Activated T-helper 17 cell treated with anti-CD3 and anti-CD28 coated beads, Interleukin-2, amount 50 U/mL, for 72 hours (primary cell): Measurements from ENCODE around the gene NANOGP8. TPM values are rescaled to one million over a fixed set of nuclear protein-coding genes. Genes with fewer than 3 reads are reported as not detected.
"Not testable (repeated sequence)": the region's sequence is repeated elsewhere in the genome, so short reads cannot be mapped to it uniquely, and the experiment has no call there.

ENCODE experiments used
- ATAC-seq: fragments of 150-1000 bp; cut with Tn5 transposase; replicated peaks from 2 replicates; pipeline ENCODE4 v1.10.0; 2021; ENCODE audit warnings: mild to moderate bottlenecking, moderate library complexity
- H3K27ac Mint-ChIP-seq: one replicate; pipeline ENCODE4 v1.8.0; 2022; ENCODE audit warnings: mixed read lengths
- H3K27me3 Mint-ChIP-seq: one replicate; pipeline ENCODE4 v1.8.0; 2022; ENCODE audit warnings: mixed read lengths
- H3K36me3 Mint-ChIP-seq: one replicate; pipeline ENCODE4 v1.8.0; 2022; ENCODE audit warnings: low read depth, mild to moderate bottlenecking, mixed read lengths
- H3K4me1 Mint-ChIP-seq: one replicate; pipeline ENCODE4 v1.8.0; 2022; ENCODE audit warnings: mixed read lengths
- H3K4me3 Mint-ChIP-seq: one replicate; pipeline ENCODE4 v1.8.0; 2022; ENCODE audit warnings: mild to moderate bottlenecking, mixed read lengths
- H3K9me3 Mint-ChIP-seq: one replicate; pipeline ENCODE4 v1.8.0; 2022; ENCODE audit warnings: mixed read lengths
- total RNA-seq, 2 donors: library from RNA; stranded (reverse); gene quantifications; one replicate each; pipeline ENCODE4 v1.2.3, GENCODE V29; 2022

The NANOGP8 gene
- total RNA-seq = not detected

- not testable (repeated sequence) for H3K27ac Mint-ChIP-seq, ATAC-seq, H3K4me3 Mint-ChIP-seq, H3K4me1 Mint-ChIP-seq, H3K9me3 Mint-ChIP-seq, H3K36me3 Mint-ChIP-seq, H3K27me3 Mint-ChIP-seq
These were observed at the start of gene NANOGP8 for GRCh38 chr15:35085176-35085919. TSS of gene NANOGP8 (minus strand) at chr15:35085295. CDS start at chr15:35085110, 185 bp downstream.

- no peaks in the 10 kb centered on the region for H3K27me3 Mint-ChIP-seq
- no peak overlapping the region for H3K4me3 Mint-ChIP-seq
- no peaks in the 10 kb centered on the region for H3K4me1 Mint-ChIP-seq
- H3K9me3 Mint-ChIP-seq = no peaks in the 10 kb centered on the region
- ATAC-seq = no peak
- no peaks in the 10 kb centered on the region for H3K36me3 Mint-ChIP-seq
- no peak overlapping the region for H3K27ac Mint-ChIP-seq
These were observed 49.2 kb upstream of the NANOGP8 start for GRCh38 chr15:35134299-35134698.

- Mint-ChIP-seq H3K27me3 (peaks cover 2% of the 10 kb centered on the region), H3K9me3 (no peaks in the 10 kb centered on the region), H3K36me3 (no peaks in the 10 kb centered on the region), H3K4me3 (no peak overlapping the region), H3K27ac (no peak overlapping the region), H3K4me1 (no peaks in the 10 kb centered on the region)
- no peak for ATAC-seq
These were observed 45.1 kb upstream of the NANOGP8 start for GRCh38 chr15:35130245-35130644.

DNA sequence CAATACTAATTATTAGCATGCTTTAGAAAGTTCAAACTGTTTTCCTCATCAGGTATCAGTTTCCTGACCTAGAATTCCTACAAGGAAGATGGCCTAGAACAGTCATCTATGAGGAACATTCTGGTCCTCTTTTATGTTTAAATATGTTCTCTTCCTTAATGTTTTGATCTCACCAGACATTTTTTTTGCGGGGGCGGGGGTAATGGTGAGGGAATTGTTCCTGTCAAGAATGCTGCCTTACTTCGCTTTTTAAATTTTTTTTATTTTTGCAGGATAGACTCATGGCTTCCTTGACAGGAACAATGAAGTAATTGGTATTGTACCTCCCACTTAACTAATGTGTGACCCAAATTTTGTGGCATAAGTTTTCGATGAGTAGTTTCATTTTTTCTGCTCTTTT, 44.3 kb upstream of the NANOGP8 start:
- H3K4me3 Mint-ChIP-seq = no peak overlapping the region
- peaks cover 2% of the 10 kb centered on the region for H3K27me3 Mint-ChIP-seq
- no peaks in the 10 kb centered on the region for H3K4me1 Mint-ChIP-seq
- H3K27ac Mint-ChIP-seq = no peak overlapping the region
- ATAC-seq = no peak
- H3K9me3 Mint-ChIP-seq = no peaks in the 10 kb centered on the region
- H3K36me3 Mint-ChIP-seq = no peaks in the 10 kb centered on the region

DNA sequence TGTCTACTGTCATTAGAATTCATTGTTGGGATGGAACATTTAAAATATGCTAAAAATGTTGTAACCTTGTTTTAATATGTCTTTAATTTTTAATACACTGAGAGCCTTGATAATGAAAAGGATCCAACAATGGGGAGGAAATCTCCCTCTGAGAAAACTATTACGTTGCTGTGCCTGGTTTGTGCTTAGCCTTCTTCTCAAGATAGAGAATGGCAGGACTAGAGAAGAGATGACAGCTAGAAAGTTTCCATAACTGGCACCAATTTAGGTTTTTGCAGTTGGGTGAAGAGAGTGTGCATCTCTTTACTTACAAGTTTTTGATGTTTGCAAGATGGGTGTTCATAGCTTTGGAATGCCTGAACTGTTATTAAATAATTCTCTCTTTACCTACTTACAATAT, 42.6 kb upstream of the NANOGP8 start:
- H3K27me3 Mint-ChIP-seq = peaks cover 6% of the 10 kb centered on the region
- H3K9me3 Mint-ChIP-seq = no peaks in the 10 kb centered on the region
- no peak overlapping the region for H3K4me3 Mint-ChIP-seq
- ATAC-seq = no peak
- H3K27ac Mint-ChIP-seq = no peak overlapping the region
- no peaks in the 10 kb centered on the region for H3K4me1 Mint-ChIP-seq
- no peaks in the 10 kb centered on the region for H3K36me3 Mint-ChIP-seq

DNA sequence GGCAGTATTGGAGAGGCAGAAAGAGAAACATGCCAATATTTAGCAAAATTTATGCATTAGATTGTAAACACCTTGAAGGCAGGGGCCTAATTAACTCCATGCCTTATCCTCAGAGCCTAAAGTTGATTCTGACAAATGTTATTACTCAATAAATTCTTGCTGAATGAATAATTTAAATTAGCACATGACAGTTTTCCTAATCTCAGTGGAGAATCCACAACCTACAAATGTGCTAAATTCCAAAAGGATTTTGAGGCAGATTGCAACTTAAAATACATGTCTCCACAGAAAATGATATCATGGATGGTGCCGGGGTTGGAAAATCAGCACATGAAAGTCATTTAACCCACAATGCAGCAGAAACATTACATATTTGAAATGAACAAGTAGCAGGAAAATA, 41.1 kb upstream of the NANOGP8 start:
- no peak overlapping the region for H3K4me3 Mint-ChIP-seq
- no peaks in the 10 kb centered on the region for H3K4me1 Mint-ChIP-seq
- peaks cover 6% of the 10 kb centered on the region for H3K27me3 Mint-ChIP-seq
- no peak overlapping the region for H3K27ac Mint-ChIP-seq
- H3K36me3 Mint-ChIP-seq = no peaks in the 10 kb centered on the region
- no peak for ATAC-seq
- H3K9me3 Mint-ChIP-seq = no peaks in the 10 kb centered on the region

GRCh38 chr15:35123743-35124142, 38.6 kb upstream of the NANOGP8 start:
- Mint-ChIP-seq H3K4me3 (no peak overlapping the region), H3K27ac (no peak overlapping the region), H3K36me3 (no peaks in the 10 kb centered on the region), H3K9me3 (no peaks in the 10 kb centered on the region), H3K4me1 (no peaks in the 10 kb centered on the region), H3K27me3 (peaks cover 6% of the 10 kb centered on the region)
- no peak for ATAC-seq

- Mint-ChIP-seq H3K9me3 (no peaks in the 10 kb centered on the region), H3K4me1 (no peaks in the 10 kb centered on the region), H3K36me3 (no peaks in the 10 kb centered on the region), H3K27ac (no peak overlapping the region), H3K27me3 (peaks cover 6% of the 10 kb centered on the region), H3K4me3 (no peak overlapping the region)
- ATAC-seq = no peak
These were observed 36.7 kb upstream of the NANOGP8 start for GRCh38 chr15:35121611-35122359.

GRCh38 chr15:35120173-35120572, 35.1 kb upstream of the NANOGP8 start:
- Mint-ChIP-seq H3K4me3 (no peak overlapping the region), H3K4me1 (no peaks in the 10 kb centered on the region), H3K9me3 (no peaks in the 10 kb centered on the region), H3K27ac (no peak overlapping the region), H3K27me3 (peaks cover 4% of the 10 kb centered on the region), H3K36me3 (no peaks in the 10 kb centered on the region)
- ATAC-seq = no peak

- Mint-ChIP-seq H3K9me3 (no peaks in the 10 kb centered on the region), H3K4me1 (no peaks in the 10 kb centered on the region), H3K36me3 (no peaks in the 10 kb centered on the region), H3K4me3 (no peak overlapping the region), H3K27me3 (peaks cover under 1% of the 10 kb centered on the region), H3K27ac (no peak overlapping the region)
- no peak for ATAC-seq
These were observed 33.9 kb upstream of the NANOGP8 start for GRCh38 chr15:35118960-35119359.

- Mint-ChIP-seq H3K27me3 (no peaks in the 10 kb centered on the region), H3K9me3 (no peaks in the 10 kb centered on the region), H3K4me3 (no peak overlapping the region), H3K36me3 (no peaks in the 10 kb centered on the region), H3K4me1 (no peaks in the 10 kb centered on the region), H3K27ac (no peak overlapping the region)
- ATAC-seq = no peak
These were observed 32.6 kb upstream of the NANOGP8 start for GRCh38 chr15:35117543-35118265.

- no peak overlapping the region for H3K27ac Mint-ChIP-seq
- no peaks in the 10 kb centered on the region for H3K36me3 Mint-ChIP-seq
- H3K4me3 Mint-ChIP-seq = no peak overlapping the region
- ATAC-seq = no peak
- no peaks in the 10 kb centered on the region for H3K9me3 Mint-ChIP-seq
- H3K4me1 Mint-ChIP-seq = no peaks in the 10 kb centered on the region
- no peaks in the 10 kb centered on the region for H3K27me3 Mint-ChIP-seq
These were observed 30.1 kb upstream of the NANOGP8 start for GRCh38 chr15:35115155-35115725.

GRCh38 chr15:35112346-35112745, 27.3 kb upstream of the NANOGP8 start:
- Mint-ChIP-seq H3K27me3 (no peaks in the 10 kb centered on the region), H3K36me3 (no peaks in the 10 kb centered on the region), H3K27ac (no peak overlapping the region), H3K4me1 (no peaks in the 10 kb centered on the region), H3K4me3 (no peak overlapping the region), H3K9me3 (no peaks in the 10 kb centered on the region)
- no peak for ATAC-seq

GRCh38 chr15:35111861-35112260, 26.8 kb upstream of the NANOGP8 start:
- H3K4me3 Mint-ChIP-seq = no peak overlapping the region
- no peaks in the 10 kb centered on the region for H3K9me3 Mint-ChIP-seq
- H3K27ac Mint-ChIP-seq = no peak overlapping the region
- no peaks in the 10 kb centered on the region for H3K27me3 Mint-ChIP-seq
- H3K4me1 Mint-ChIP-seq = no peaks in the 10 kb centered on the region
- ATAC-seq = no peak
- H3K36me3 Mint-ChIP-seq = no peaks in the 10 kb centered on the region
